ENCODE data around the gene SPTLC2.

DNA sequence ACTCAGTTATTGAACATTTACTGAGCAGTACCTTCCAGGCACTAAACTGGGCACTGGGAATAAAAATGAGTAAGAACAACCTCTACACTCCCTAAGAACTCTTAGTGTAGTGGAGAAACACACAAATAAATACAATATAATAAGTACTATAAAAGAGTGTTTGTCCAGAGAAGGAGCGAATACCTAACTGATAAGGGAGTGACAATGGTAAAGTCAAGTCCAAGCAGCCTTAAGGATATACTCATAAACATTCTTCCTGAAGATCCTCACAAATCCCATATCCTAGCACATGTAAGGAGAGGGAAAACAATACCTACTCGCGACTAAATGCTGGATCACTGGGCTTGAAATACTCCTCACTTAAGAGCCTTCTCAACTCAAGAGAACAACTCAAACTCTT lies 32.8 kb downstream of the SPTLC2 start:
- TF ChIP-seq EZH2phosphoT487 (IDR thresholded peaks at IDR 0.05; ENCODE audit: low read depth, severe bottlenecking, unreplicated experiment) (no peak), EZH2 (IDR thresholded peaks at IDR 0.05; ENCODE audit: borderline replicate concordance) (no peak)
- TF ChIP-seq, protein P1, sequence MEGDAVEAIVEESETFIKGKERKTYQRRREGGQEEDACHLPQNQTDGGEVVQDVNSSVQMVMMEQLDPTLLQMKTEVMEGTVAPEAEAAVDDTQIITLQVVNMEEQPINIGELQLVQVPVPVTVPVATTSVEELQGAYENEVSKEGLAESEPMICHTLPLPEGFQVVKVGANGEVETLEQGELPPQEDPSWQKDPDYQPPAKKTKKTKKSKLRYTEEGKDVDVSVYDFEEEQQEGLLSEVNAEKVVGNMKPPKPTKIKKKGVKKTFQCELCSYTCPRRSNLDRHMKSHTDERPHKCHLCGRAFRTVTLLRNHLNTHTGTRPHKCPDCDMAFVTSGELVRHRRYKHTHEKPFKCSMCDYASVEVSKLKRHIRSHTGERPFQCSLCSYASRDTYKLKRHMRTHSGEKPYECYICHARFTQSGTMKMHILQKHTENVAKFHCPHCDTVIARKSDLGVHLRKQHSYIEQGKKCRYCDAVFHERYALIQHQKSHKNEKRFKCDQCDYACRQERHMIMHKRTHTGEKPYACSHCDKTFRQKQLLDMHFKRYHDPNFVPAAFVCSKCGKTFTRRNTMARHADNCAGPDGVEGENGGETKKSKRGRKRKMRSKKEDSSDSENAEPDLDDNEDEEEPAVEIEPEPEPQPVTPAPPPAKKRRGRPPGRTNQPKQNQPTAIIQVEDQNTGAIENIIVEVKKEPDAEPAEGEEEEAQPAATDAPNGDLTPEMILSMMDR (IDR thresholded peaks at IDR 0.05; ENCODE audit: poor library complexity), result no peak
